IMR-90 (cell line): ENCODE data around the gene ANKS3.

Experiments
- FOS ChIP-seq: fragments of 150-350 bp; IDR thresholded peaks from 2 replicates; pipeline ENCODE4 v1.6.1; 2016; ENCODE audit warnings: low read depth, low read length
- MAZ ChIP-seq: IDR thresholded peaks from 2 replicates; pipeline ENCODE4 v1.6.1; 2012; ENCODE audit warnings: low read depth, mild to moderate bottlenecking, low read length, improper control_type of control experiment, moderate library complexity, borderline replicate concordance
- NFE2L2 ChIP-seq: fragments of 150-350 bp; IDR thresholded peaks from 2 replicates; pipeline ENCODE4 v1.6.1; 2016; ENCODE audit warnings: low read depth, mild to moderate bottlenecking, low read length
- POLR2A ChIP-seq: IDR thresholded peaks from 2 replicates; pipeline ENCODE4 v1.6.1; 2012; ENCODE audit warnings: mild to moderate bottlenecking, low read depth, low read length
- RAD21 ChIP-seq: IDR thresholded peaks from 2 replicates; pipeline ENCODE4 v1.6.1; 2012; ENCODE audit warnings: low read length, improper control_type of control experiment
- RCOR1 ChIP-seq: IDR thresholded peaks from 2 replicates; pipeline ENCODE4 v1.6.1; 2012; ENCODE audit warnings: mild to moderate bottlenecking, low read length, improper control_type of control experiment; ENCODE audit not compliant: insufficient replicate concordance
- RFX5 ChIP-seq: IDR thresholded peaks from 2 replicates; pipeline ENCODE4 v1.8.0; 2012; ENCODE audit warnings: low read depth, mild to moderate bottlenecking, low read length, moderate library complexity
- TF ChIP-seq, protein P1 (sequence below): conservative IDR thresholded peaks from 2 replicates; pipeline ENCODE4 v1.5.1; 2012; ENCODE audit warnings: mild to moderate bottlenecking, low read depth, low read length, improper control_type of control experiment

DNA sequence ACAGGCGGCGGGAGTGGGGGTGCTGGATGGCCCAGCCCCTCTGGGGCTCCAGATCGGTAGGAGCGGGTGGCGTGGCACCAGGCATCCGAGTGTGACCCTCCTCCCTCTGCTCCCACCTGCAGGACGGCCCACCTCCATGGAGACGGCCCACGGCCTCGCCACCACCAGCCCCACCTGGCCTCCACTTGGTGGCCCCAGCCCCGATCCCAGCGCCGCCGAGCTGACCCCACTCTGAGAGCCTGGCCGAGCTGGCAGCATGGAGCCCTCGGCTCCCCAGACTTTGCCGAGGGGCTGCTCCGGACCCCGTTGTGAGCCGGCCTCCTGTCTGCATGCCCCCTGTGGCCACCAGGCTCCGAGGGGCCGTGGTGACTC, 45.4 kb downstream of the ANKS3 start:
- TF ChIP-seq, protein P1, sequence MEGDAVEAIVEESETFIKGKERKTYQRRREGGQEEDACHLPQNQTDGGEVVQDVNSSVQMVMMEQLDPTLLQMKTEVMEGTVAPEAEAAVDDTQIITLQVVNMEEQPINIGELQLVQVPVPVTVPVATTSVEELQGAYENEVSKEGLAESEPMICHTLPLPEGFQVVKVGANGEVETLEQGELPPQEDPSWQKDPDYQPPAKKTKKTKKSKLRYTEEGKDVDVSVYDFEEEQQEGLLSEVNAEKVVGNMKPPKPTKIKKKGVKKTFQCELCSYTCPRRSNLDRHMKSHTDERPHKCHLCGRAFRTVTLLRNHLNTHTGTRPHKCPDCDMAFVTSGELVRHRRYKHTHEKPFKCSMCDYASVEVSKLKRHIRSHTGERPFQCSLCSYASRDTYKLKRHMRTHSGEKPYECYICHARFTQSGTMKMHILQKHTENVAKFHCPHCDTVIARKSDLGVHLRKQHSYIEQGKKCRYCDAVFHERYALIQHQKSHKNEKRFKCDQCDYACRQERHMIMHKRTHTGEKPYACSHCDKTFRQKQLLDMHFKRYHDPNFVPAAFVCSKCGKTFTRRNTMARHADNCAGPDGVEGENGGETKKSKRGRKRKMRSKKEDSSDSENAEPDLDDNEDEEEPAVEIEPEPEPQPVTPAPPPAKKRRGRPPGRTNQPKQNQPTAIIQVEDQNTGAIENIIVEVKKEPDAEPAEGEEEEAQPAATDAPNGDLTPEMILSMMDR: no peak
- no peak for TF ChIP-seq MAZ
- no peak for TF ChIP-seq RFX5
- TF ChIP-seq POLR2A: no peak
- no peak for TF ChIP-seq RAD21
- TF ChIP-seq NFE2L2: no peak
- no peak for TF ChIP-seq FOS
- TF ChIP-seq RCOR1: no peak
